Ammon's horn (tissue), 1 donor: ENCODE data around the gene SLC35A5.

Experiments
- DNase-seq: peaks from one replicate; pipeline ENCODE4 v3.0.0-alpha.2; 2016; ENCODE audit warnings: low spot score

Gene SLC35A5

GRCh38 chr3:112627419-112627818 lies 65.6 kb downstream of the SLC35A5 start:
- peak; percentile 27 for DNase-seq

- no peak for DNase-seq
Measured at GRCh38 chr3:112627919-112628466, 66.1 kb downstream of the SLC35A5 start.

GRCh38 chr3:112629425-112629824 lies 67.6 kb downstream of the SLC35A5 start:
- peak; percentile 45 for DNase-seq

GRCh38 chr3:112631257-112631656 lies 69.4 kb downstream of the SLC35A5 start:
- DNase-seq, result no peak

GRCh38 chr3:112632596-112632995 lies 70.8 kb downstream of the SLC35A5 start:
- no peak for DNase-seq

- no peak for DNase-seq
Measured at GRCh38 chr3:112633191-112633590, 71.3 kb downstream of the SLC35A5 start.

GRCh38 chr3:112633757-112634156 lies 71.9 kb downstream of the SLC35A5 start:
- no peak for DNase-seq

GRCh38 chr3:112634786-112635541 lies 73.1 kb downstream of the SLC35A5 start:
- no peak for DNase-seq
